ENCODE results near the gene ANKRD18A. TPM values are rescaled to one million over a fixed set of nuclear protein-coding genes. Genes with fewer than 3 reads are reported as not detected.

Gene ANKRD18A
- total and polyA plus RNA-seq, 2 of the 8 experiments (the other 6 are each of a cell fraction or from before 2014, with no cell fraction given), result 0.68 to 4.0 TPM

DNA sequence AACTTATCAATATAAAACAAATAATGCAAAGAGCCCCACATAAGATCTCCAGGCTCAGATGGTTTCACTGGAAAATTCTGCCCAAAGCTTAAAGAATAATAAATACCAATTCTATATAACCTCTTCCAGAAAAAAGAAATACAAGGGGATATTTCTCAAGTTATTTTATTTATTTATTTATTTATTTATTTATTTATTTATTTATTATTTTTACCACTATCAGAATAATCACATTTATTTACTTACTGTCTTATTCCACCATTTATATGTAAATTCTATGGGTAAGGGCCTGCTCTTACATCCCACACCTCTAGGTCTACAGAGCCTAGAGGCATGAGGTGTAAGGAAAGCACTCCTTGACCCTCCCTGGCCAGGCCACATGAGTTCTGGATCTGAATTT is 91.1 kb downstream of the ANKRD18A start:
- CTCF ChIA-PET (ENCODE audit: partially characterized antibody), result no interaction called here
- H3K23me2 ChIP-seq (ENCODE audit: low read depth, low read length), result no peaks in the 10 kb centered on the region
- H2BK12ac ChIP-seq (ENCODE audit: low read depth, low read length), result no peak overlapping the region
- H3K27ac ChIP-seq (ENCODE audit: low read depth, low read length), result no peak overlapping the region
- H3K79me1 ChIP-seq (ENCODE audit: low read depth, low read length), result no peaks in the 10 kb centered on the region
- H2BK20ac ChIP-seq (ENCODE audit: low read length), result no peak overlapping the region
- H3K9ac ChIP-seq (replicated peaks in 1 of 4; ENCODE audit: extremely low read depth in 1 of 4, low read depth in 3 of 4, low read length in 3 of 4), result no peak overlapping the region
- H2BK5ac ChIP-seq (ENCODE audit: low read depth, low read length), result no peak overlapping the region
- H3K4me2 ChIP-seq (ENCODE audit: insufficient read depth in 1 of 2, low read depth in 2 of 2, low read length in 2 of 2), result no peak overlapping the region
- FAIRE-seq, result no peak
- no peaks in the 10 kb centered on the region for H3K27me3 ChIP-seq (replicated peaks in 1 of 4; ENCODE audit: control insufficient read depth in 3 of 4, extremely low read depth in 1 of 4, insufficient read depth in 3 of 4, low read length in 3 of 4)
- no peak overlapping the region for H2AFZ ChIP-seq (ENCODE audit: low read length)
- H3K56ac ChIP-seq (replicated peaks; ENCODE audit: insufficient read length, low read depth, low read length), result no peak overlapping the region
- H3K79me2 ChIP-seq (ENCODE audit: control insufficient read depth in 1 of 2, insufficient read depth in 2 of 2, low read length in 2 of 2), result no peaks in the 10 kb centered on the region
- H3K36me3 ChIP-seq (ENCODE audit: control insufficient read depth in 2 of 4, insufficient read depth in 4 of 4, low read length in 3 of 4), result no peaks in the 10 kb centered on the region
- H2AK5ac ChIP-seq (ENCODE audit: low read depth, low read length), result no peak overlapping the region
- no peak overlapping the region for H3K4me3 ChIP-seq (ENCODE audit: extremely low read depth in 1 of 4, insufficient read depth in 2 of 4, low read depth in 3 of 4, low read length in 4 of 4)
- H3K4me1 ChIP-seq (replicated peaks in 1 of 4; ENCODE audit: control insufficient read depth in 3 of 4, insufficient read depth in 4 of 4, low read length in 3 of 4), result no peaks in the 10 kb centered on the region
- no peak for DNase-seq (ENCODE audit: low read depth in 1 of 2, low spot score in 2 of 2)
- H3K14ac ChIP-seq (ENCODE audit: insufficient read length), result no peak overlapping the region
- H4K8ac ChIP-seq (ENCODE audit: extremely low read depth, insufficient read depth, low read length), result no peak overlapping the region
- H4K91ac ChIP-seq (replicated peaks; ENCODE audit: insufficient read length, low read length), result no peak overlapping the region
- POLR2A ChIA-PET (ENCODE audit: partially characterized antibody), result no interaction called here
- no peaks in the 10 kb centered on the region for H3K9me3 ChIP-seq (ENCODE audit: insufficient read depth in 2 of 2, low read depth in 1 of 2, low read length in 1 of 2)
- H3K18ac ChIP-seq (ENCODE audit: extremely low read depth, low read length), result no peak overlapping the region
- no peak overlapping the region for H3K4ac ChIP-seq (replicated peaks; ENCODE audit: insufficient read length, low read depth, low read length)
- H4K20me1 ChIP-seq (replicated peaks in 1 of 2; ENCODE audit: control insufficient read depth in 1 of 2, insufficient read depth in 2 of 2, low read length in 2 of 2), result no peaks in the 10 kb centered on the region
- no peak overlapping the region for H4K5ac ChIP-seq (ENCODE audit: insufficient read length, low read depth, low read length)
- no peak overlapping the region for H2BK15ac ChIP-seq (ENCODE audit: low read length)
- no peak overlapping the region for H3K23ac ChIP-seq (ENCODE audit: insufficient read length)
- no peak overlapping the region for H2BK120ac ChIP-seq (replicated peaks; ENCODE audit: low read depth, low read length)
- no peak for TF ChIP-seq TAF1 (IDR thresholded peaks at IDR 0.05; ENCODE audit: low read depth, low read length)
- TF ChIP-seq CTBP2 (IDR thresholded peaks at IDR 0.05; ENCODE audit: borderline replicate concordance, insufficient read depth, insufficient read length, low read length), result no peak
- TF ChIP-seq, protein P1, sequence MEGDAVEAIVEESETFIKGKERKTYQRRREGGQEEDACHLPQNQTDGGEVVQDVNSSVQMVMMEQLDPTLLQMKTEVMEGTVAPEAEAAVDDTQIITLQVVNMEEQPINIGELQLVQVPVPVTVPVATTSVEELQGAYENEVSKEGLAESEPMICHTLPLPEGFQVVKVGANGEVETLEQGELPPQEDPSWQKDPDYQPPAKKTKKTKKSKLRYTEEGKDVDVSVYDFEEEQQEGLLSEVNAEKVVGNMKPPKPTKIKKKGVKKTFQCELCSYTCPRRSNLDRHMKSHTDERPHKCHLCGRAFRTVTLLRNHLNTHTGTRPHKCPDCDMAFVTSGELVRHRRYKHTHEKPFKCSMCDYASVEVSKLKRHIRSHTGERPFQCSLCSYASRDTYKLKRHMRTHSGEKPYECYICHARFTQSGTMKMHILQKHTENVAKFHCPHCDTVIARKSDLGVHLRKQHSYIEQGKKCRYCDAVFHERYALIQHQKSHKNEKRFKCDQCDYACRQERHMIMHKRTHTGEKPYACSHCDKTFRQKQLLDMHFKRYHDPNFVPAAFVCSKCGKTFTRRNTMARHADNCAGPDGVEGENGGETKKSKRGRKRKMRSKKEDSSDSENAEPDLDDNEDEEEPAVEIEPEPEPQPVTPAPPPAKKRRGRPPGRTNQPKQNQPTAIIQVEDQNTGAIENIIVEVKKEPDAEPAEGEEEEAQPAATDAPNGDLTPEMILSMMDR (IDR thresholded peaks at IDR 0.05; ENCODE audit: control extremely low read depth in 1 of 3, insufficient read depth in 1 of 3, low read depth in 1 of 3, low read length in 3 of 3), result no peak
- TF ChIP-seq SAP30 (IDR thresholded peaks at IDR 0.05; ENCODE audit: insufficient read depth, insufficient replicate concordance, low read length), result no peak
- TF ChIP-seq RNF2 (IDR thresholded peaks at IDR 0.05; ENCODE audit: borderline replicate concordance, low read depth, low read length, missing control alignments, poor library complexity, severe bottlenecking), result no peak
- no peak for TF ChIP-seq SP4 (IDR thresholded peaks at IDR 0.05; ENCODE audit: low read length)
- no peak for TF ChIP-seq CEBPB (IDR thresholded peaks at IDR 0.05; ENCODE audit: low read depth, low read length)
- no peak for TF ChIP-seq CBX5 (IDR thresholded peaks at IDR 0.05; ENCODE audit: low read depth, low read length)
- no peak for TF ChIP-seq HDAC6 (IDR thresholded peaks at IDR 0.05; ENCODE audit: low read depth, low read length)
- TF ChIP-seq POLR2AphosphoS5 (IDR thresholded peaks at IDR 0.05; ENCODE audit: low read depth, low read length), result no peak
- no peak for TF ChIP-seq EGR1 (IDR thresholded peaks at IDR 0.05; ENCODE audit: borderline replicate concordance, low read depth, low read length)
- TF ChIP-seq, protein P2, sequence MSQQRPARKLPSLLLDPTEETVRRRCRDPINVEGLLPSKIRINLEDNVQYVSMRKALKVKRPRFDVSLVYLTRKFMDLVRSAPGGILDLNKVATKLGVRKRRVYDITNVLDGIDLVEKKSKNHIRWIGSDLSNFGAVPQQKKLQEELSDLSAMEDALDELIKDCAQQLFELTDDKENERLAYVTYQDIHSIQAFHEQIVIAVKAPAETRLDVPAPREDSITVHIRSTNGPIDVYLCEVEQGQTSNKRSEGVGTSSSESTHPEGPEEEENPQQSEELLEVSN (IDR thresholded peaks at IDR 0.05), result no peak
- TF ChIP-seq YY1 (IDR thresholded peaks at IDR 0.05; ENCODE audit: low read depth, low read length), result no peak

Data from H1 (cell line).